Measurements from ENCODE around the gene RYR2.
"Not testable (repeated sequence)": the region's sequence is repeated elsewhere in the genome, so short reads cannot be mapped to it uniquely, and the experiment has no call there.

GRCh38 chr1:237277994-237278393 lies 236.0 kb downstream of the RYR2 start:
- not testable (repeated sequence) for TF ChIP-seq RFX5 (IDR thresholded peaks at IDR 0.05; ENCODE audit: low read depth, low read length); NFIC (IDR thresholded peaks at IDR 0.05)
